Smooth muscle cell (in vitro differentiated cells): ENCODE results near the gene ADGRL4. TPM values are rescaled to one million over a fixed set of nuclear protein-coding genes. Genes with fewer than 3 reads are reported as not detected.

Experiments
- DNase-seq: peaks from one replicate; lab custom pipeline; 2025; ENCODE audit not compliant: unreplicated experiment; lab: John Stamatoyannopoulos, UW
- H2AFZ ChIP-seq: fragments of 200-600 bp; sonication (generic); 2 replicates; pipeline ENCODE4 v1.6.0; 2016; ENCODE audit warnings: antibody characterized with exemption, low read depth, mild to moderate bottlenecking
- H3F3A ChIP-seq: fragments of 200-600 bp; sonication (generic); 2 replicates; pipeline ENCODE4 v1.6.0; 2017; ENCODE audit warnings: antibody characterized with exemption, low read depth
- H3K27ac ChIP-seq: fragments of 200-600 bp; sonication (generic); 2 replicates; pipeline ENCODE4 v1.5.1; 2016; ENCODE audit warnings: low read depth, mild to moderate bottlenecking
- H3K27me3 ChIP-seq: fragments of 200-600 bp; sonication (generic); 2 replicates; pipeline ENCODE4 v1.6.1; 2016; ENCODE audit warnings: low read depth, mild to moderate bottlenecking
- H3K36me3 ChIP-seq: fragments of 200-600 bp; sonication (generic); 2 replicates; pipeline ENCODE4 v1.5.1; 2016; ENCODE audit warnings: low read depth
- H3K4me1 ChIP-seq: fragments of 200-600 bp; sonication (generic); 2 replicates; pipeline ENCODE4 v1.5.1; 2016; ENCODE audit warnings: low read depth
- H3K4me2 ChIP-seq: fragments of 200-600 bp; sonication (generic); 2 replicates; pipeline ENCODE4 v1.6.0; 2016; ENCODE audit warnings: mild to moderate bottlenecking
- H3K4me3 ChIP-seq: fragments of 200-600 bp; sonication (generic); 2 replicates; pipeline ENCODE4 v1.5.1; 2016; ENCODE audit warnings: mild to moderate bottlenecking
- H3K79me2 ChIP-seq: fragments of 200-600 bp; sonication (generic); 2 replicates; pipeline ENCODE4 v1.6.0; 2016; ENCODE audit warnings: low read depth, mild to moderate bottlenecking
- H3K9ac ChIP-seq: fragments of 200-600 bp; sonication (generic); 2 replicates; pipeline ENCODE4 v1.6.0; 2016; ENCODE audit warnings: low read depth
- H3K9me3 ChIP-seq: fragments of 200-600 bp; sonication (generic); replicated peaks from 2 replicates; pipeline ENCODE4 v1.5.1; 2016; ENCODE audit warnings: low read depth
- H4K20me1 ChIP-seq: fragments of 200-600 bp; sonication (generic); 2 replicates; pipeline ENCODE4 v1.6.0; 2016; ENCODE audit warnings: low read depth
- WGBS: methylation state at CpG from one replicate; pipeline ENCODE4 v1.1.7; 2016; ENCODE audit warnings: low lambda C conversion rate; 5-methylcytosine and 5-hydroxymethylcytosine counted together
- polyA plus RNA-seq: library from polyadenylated mRNA; unstranded; fragments of >200 nt; fragmentation: Nextera tagmentation; extraction: Ambion mirVana; gene quantifications from 2 replicates; pipeline ENCODE4 v1.2.1, GENCODE V29; 2016
- total RNA-seq: library from RNA; depleted of rRNA; stranded (reverse); fragments of >200 nt; gene quantifications from 2 replicates; pipeline ENCODE4 v1.2.3, GENCODE V29; 2014
- TF ChIP-seq, protein P1 (sequence below): fragments of 200-600 bp; sonication (generic); IDR thresholded peaks from 2 replicates; pipeline ENCODE4 v1.5.1; 2017; ENCODE audit warnings: borderline replicate concordance, mild to moderate bottlenecking, antibody characterized with exemption; ENCODE audit not compliant: insufficient read depth, poor library complexity, severe bottlenecking

The ADGRL4 gene
- total and polyA plus RNA-seq, 2 experiments from 2014 or later = 2.7 to 3.1 TPM

DNA sequence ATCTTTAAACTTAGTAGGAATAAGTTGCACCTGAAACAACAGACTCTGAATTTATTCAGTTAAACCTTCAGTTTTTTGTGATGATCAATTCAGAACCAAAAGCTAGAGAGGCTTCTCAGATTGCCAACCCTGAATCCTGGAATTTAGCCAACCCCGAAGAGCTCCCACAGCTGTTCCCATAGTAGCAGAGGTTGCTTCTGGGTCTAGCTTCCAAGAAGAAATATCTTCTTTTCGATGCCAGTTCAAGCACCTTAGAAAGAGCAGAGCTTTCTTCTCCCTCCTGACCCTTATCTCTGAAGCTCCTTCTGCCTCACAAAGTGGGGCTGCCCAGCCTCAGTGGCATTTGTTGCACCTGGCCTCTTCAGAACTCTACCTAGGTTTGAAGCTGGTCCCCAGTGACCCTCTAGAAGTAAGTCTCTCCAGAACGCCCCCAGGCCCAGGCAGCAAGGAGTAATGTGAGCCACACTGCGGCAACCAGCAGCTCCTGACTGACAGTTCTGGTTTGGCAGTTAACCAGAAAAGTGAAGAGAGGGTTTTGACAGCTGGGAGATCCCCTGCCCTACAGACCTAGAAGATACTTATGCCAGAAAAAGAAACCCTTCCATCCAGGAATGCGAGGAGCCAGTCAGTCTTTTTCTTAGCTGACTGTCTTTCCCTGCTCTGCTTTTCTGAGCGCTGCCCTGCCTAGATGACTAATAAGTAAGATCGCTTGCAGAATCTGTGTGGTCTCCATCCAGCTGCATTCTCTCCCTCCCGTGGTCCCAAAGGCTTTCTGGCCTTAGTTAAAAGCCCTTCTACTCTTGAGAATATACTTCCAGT, 165.9 kb downstream of the ADGRL4 start:
- no peaks in the 10 kb centered on the region for H3F3A ChIP-seq
- TF ChIP-seq, protein P1, sequence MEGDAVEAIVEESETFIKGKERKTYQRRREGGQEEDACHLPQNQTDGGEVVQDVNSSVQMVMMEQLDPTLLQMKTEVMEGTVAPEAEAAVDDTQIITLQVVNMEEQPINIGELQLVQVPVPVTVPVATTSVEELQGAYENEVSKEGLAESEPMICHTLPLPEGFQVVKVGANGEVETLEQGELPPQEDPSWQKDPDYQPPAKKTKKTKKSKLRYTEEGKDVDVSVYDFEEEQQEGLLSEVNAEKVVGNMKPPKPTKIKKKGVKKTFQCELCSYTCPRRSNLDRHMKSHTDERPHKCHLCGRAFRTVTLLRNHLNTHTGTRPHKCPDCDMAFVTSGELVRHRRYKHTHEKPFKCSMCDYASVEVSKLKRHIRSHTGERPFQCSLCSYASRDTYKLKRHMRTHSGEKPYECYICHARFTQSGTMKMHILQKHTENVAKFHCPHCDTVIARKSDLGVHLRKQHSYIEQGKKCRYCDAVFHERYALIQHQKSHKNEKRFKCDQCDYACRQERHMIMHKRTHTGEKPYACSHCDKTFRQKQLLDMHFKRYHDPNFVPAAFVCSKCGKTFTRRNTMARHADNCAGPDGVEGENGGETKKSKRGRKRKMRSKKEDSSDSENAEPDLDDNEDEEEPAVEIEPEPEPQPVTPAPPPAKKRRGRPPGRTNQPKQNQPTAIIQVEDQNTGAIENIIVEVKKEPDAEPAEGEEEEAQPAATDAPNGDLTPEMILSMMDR = no peak
- no peak for DNase-seq
- no peak overlapping the region for H3K4me3 ChIP-seq
- no peaks in the 10 kb centered on the region for H3K36me3 ChIP-seq
- peaks cover 25% of the 10 kb centered on the region for H3K4me1 ChIP-seq
- H4K20me1 ChIP-seq = no peaks in the 10 kb centered on the region
- H3K4me2 ChIP-seq = peak overlapping the region; percentile 54
- WGBS = 36% methylated on average over 8 of the region's 8 CpGs
- H2AFZ ChIP-seq = peak overlapping the region; percentile 32
- no peaks in the 10 kb centered on the region for H3K79me2 ChIP-seq
- no peak overlapping the region for H3K9ac ChIP-seq
- no peaks in the 10 kb centered on the region for H3K27me3 ChIP-seq
- H3K27ac ChIP-seq = peak overlapping the region; percentile 32
- H3K9me3 ChIP-seq = no peaks in the 10 kb centered on the region
